H9 (cell line): ENCODE data around the gene KSR1. TPM values are rescaled to one million over a fixed set of nuclear protein-coding genes. Genes with fewer than 3 reads are reported as not detected.

Source experiments
- DNase-seq: peaks from one replicate; pipeline ENCODE4 v3.0.0-alpha.2; 2017
- H2AFZ ChIP-seq: one replicate; pipeline ENCODE4 v1.6.1; 2013; ENCODE audit warnings: mild to moderate bottlenecking, low read length, control low read depth, moderate library complexity
- H2AK5ac ChIP-seq: 2 replicates; pipeline ENCODE4 v1.6.1; 2013; ENCODE audit warnings: low read length, control low read depth, mixed read lengths; ENCODE audit not compliant: insufficient read length
- H2BK120ac ChIP-seq: one replicate; pipeline ENCODE4 v1.6.1; 2013; ENCODE audit warnings: low read depth, mild to moderate bottlenecking, low read length, control low read depth, inconsistent platforms; ENCODE audit not compliant: poor library complexity, severe bottlenecking
- H2BK12ac ChIP-seq: 2 replicates; pipeline ENCODE4 v1.6.1; 2013; ENCODE audit warnings: low read length, control low read depth, mixed read lengths, low read depth; ENCODE audit not compliant: insufficient read length
- H2BK15ac ChIP-seq: 2 replicates; pipeline ENCODE4 v1.6.1; 2013; ENCODE audit warnings: low read depth, low read length, control low read depth
- H2BK20ac ChIP-seq: one replicate; pipeline ENCODE4 v1.6.1; 2013; ENCODE audit warnings: low read depth, mild to moderate bottlenecking, low read length, control low read depth, inconsistent platforms; ENCODE audit not compliant: poor library complexity, severe bottlenecking
- H2BK5ac ChIP-seq: 2 replicates; pipeline ENCODE4 v1.6.1; 2013; ENCODE audit warnings: low read length, control low read depth, mixed read lengths; ENCODE audit not compliant: insufficient read length
- H3K14ac ChIP-seq: 2 replicates; pipeline ENCODE4 v1.6.1; 2013; ENCODE audit warnings: low read length, control low read depth; ENCODE audit not compliant: insufficient read depth
- H3K18ac ChIP-seq: 2 replicates; pipeline ENCODE4 v1.6.1; 2013; ENCODE audit warnings: low read depth, mild to moderate bottlenecking, mixed read lengths, low read length, control low read depth; ENCODE audit not compliant: insufficient read length
- H3K23ac ChIP-seq: 2 replicates; pipeline ENCODE4 v1.6.1; 2013; ENCODE audit warnings: low read length, control low read depth, mixed read lengths, low read depth; ENCODE audit not compliant: insufficient read length
- H3K23me2 ChIP-seq: 2 replicates; pipeline ENCODE4 v1.6.1; 2013; ENCODE audit warnings: low read depth, mild to moderate bottlenecking, mixed read lengths, low read length, control low read depth; ENCODE audit not compliant: insufficient read length, poor library complexity, severe bottlenecking
- H3K27ac ChIP-seq: 2 replicates; pipeline ENCODE4 v1.5.1; 2013; ENCODE audit warnings: low read length, control low read depth, mixed read lengths, low read depth; ENCODE audit not compliant: insufficient read length
- H3K27me3 ChIP-seq: 2 replicates; pipeline ENCODE4 v1.6.1; 2013; ENCODE audit warnings: low read length, control low read depth, inconsistent platforms; ENCODE audit not compliant: insufficient read depth
- H3K4ac ChIP-seq: 2 replicates; pipeline ENCODE4 v1.6.1; 2013; ENCODE audit warnings: low read depth, mild to moderate bottlenecking, control low read depth, inconsistent platforms, low read length, moderate library complexity
- H3K4me1 ChIP-seq: 2 replicates; pipeline ENCODE4 v1.6.1; 2013; ENCODE audit warnings: low read length, control low read depth, inconsistent platforms; ENCODE audit not compliant: insufficient read depth
- H3K4me2 ChIP-seq: 2 replicates; pipeline ENCODE4 v1.6.1; 2013; ENCODE audit warnings: low read length, control low read depth, mixed read lengths; ENCODE audit not compliant: insufficient read length, insufficient read depth
- H3K56ac ChIP-seq: 2 replicates; pipeline ENCODE4 v1.6.1; 2013; ENCODE audit warnings: low read depth, mild to moderate bottlenecking, mixed read lengths, low read length, control low read depth; ENCODE audit not compliant: insufficient read length
- H3K79me1 ChIP-seq: 2 replicates; pipeline ENCODE4 v1.6.1; 2013; ENCODE audit warnings: low read depth, mild to moderate bottlenecking, moderate library complexity, low read length, control low read depth, inconsistent platforms; ENCODE audit not compliant: insufficient read depth, poor library complexity, severe bottlenecking
- H3K79me2 ChIP-seq: 2 replicates; pipeline ENCODE4 v1.6.1; 2013; ENCODE audit warnings: low read length, control low read depth, inconsistent platforms; ENCODE audit not compliant: insufficient read depth
- H3K9ac ChIP-seq: 2 replicates; pipeline ENCODE4 v1.6.1; 2013; ENCODE audit warnings: low read length, control low read depth, mixed read lengths; ENCODE audit not compliant: insufficient read length; ENCODE audit errors: extremely low read depth
- H3K9me3 ChIP-seq: one replicate; pipeline ENCODE4 v1.6.1; 2013; ENCODE audit warnings: low read depth, low read length, inconsistent platforms; ENCODE audit not compliant: control insufficient read depth
- H3T11ph ChIP-seq: one replicate; pipeline ENCODE4 v1.6.1; 2013; ENCODE audit warnings: mild to moderate bottlenecking, low read length, control low read depth, inconsistent platforms
- H4K20me1 ChIP-seq: one replicate; pipeline ENCODE4 v1.6.1; 2013; ENCODE audit not compliant: control insufficient read depth, insufficient read length, insufficient read depth
- H4K5ac ChIP-seq: 2 replicates; pipeline ENCODE4 v1.6.1; 2013; ENCODE audit warnings: low read depth, mild to moderate bottlenecking, mixed read lengths, low read length, control low read depth; ENCODE audit not compliant: insufficient read length
- H4K8ac ChIP-seq: replicated peaks from 2 replicates; pipeline ENCODE4 v1.6.1; 2013; ENCODE audit warnings: low read length, control low read depth, mixed read lengths, low read depth; ENCODE audit not compliant: insufficient read length
- H4K91ac ChIP-seq: 2 replicates; pipeline ENCODE4 v1.6.1; 2013; ENCODE audit warnings: low read depth, mild to moderate bottlenecking, moderate library complexity, mixed read lengths, low read length, control low read depth; ENCODE audit not compliant: insufficient read length
- H3K27ac Mint-ChIP-seq, 3 experiments: 2 replicates in 2 of 3; 3 replicates in 1 of 3; pipeline ENCODE4 v1.8.0; 2020 to 2021; ENCODE audit warnings: mixed read lengths in 3 of 3, mild to moderate bottlenecking in 1 of 3, moderate library complexity in 1 of 3
- H3K27me3 Mint-ChIP-seq: 2 replicates; pipeline ENCODE4 v1.8.0; 2021; ENCODE audit warnings: low read depth, mild to moderate bottlenecking, moderate library complexity, mixed read lengths
- H3K36me3 Mint-ChIP-seq, 3 experiments: 2 replicates in 2 of 3; 3 replicates in 1 of 3; pipeline ENCODE4 v1.8.0; 2020 to 2021; ENCODE audit warnings: low read depth in 3 of 3, mixed read lengths in 3 of 3; ENCODE audit not compliant: insufficient read depth in 1 of 3
- H3K4me1 Mint-ChIP-seq, 2 experiments: 2 replicates each; pipeline ENCODE4 v1.8.0; 2020; ENCODE audit warnings: mixed read lengths in 2 of 2
- H3K4me3 Mint-ChIP-seq, 2 experiments: 2 replicates in 1 of 2; 3 replicates in 1 of 2; pipeline ENCODE4 v1.8.0; 2020 to 2021; ENCODE audit warnings: mild to moderate bottlenecking in 2 of 2, mixed read lengths in 2 of 2, moderate library complexity in 1 of 2
- H3K9me3 Mint-ChIP-seq, 2 experiments: 2 replicates in 1 of 2; 3 replicates in 1 of 2; pipeline ENCODE4 v1.8.0; 2020; ENCODE audit warnings: mild to moderate bottlenecking in 2 of 2, mixed read lengths in 2 of 2, moderate library complexity in 1 of 2
- CTCF ChIP-seq: fragments of 200-600 bp; sonication (generic); conservative IDR thresholded peaks from 3 replicates; pipeline ENCODE4 v1.8.0; 2021; ENCODE audit warnings: antibody characterized with exemption, mild to moderate bottlenecking
- WGBS: extraction: QIAGEN DNeasy Blood & Tissue Kit; methylation state at CpG from one replicate; pipeline ENCODE4 v1.1.7; 2013; ENCODE audit warnings: missing lambda C conversion rate, low lambda C conversion rate, mixed read lengths; ENCODE audit not compliant: insufficient read length; ENCODE audit errors: extremely low coverage; 5-methylcytosine and 5-hydroxymethylcytosine counted together
- total RNA-seq: library from RNA; stranded (reverse); gene quantifications from 2 replicates; pipeline ENCODE4 v1.2.1, GENCODE V29; 2021

Gene KSR1
- total RNA-seq, 1 experiment from 2014 or later = 44.9 TPM

- H3K36me3 Mint-ChIP-seq = no peaks in the 10 kb centered on the region; a peak in 1 of 7 replicates
- H2BK5ac ChIP-seq = no peak overlapping the region
- no peaks in the 10 kb centered on the region for H3K27me3 ChIP-seq
- no peak overlapping the region for H4K8ac ChIP-seq
- no peaks in the 10 kb centered on the region for H3K79me1 ChIP-seq
- no peak for DNase-seq
- H3K14ac ChIP-seq = no peak overlapping the region
- H2AK5ac ChIP-seq = no peak overlapping the region
- H3K23ac ChIP-seq = no peak overlapping the region
- H3K4me1 Mint-ChIP-seq = peaks cover 3 to 7% of the 10 kb centered on the region in 2 experiments; a peak in 3 of 4 replicates
- no peak overlapping the region for H2BK15ac ChIP-seq
- no CpG with 5 or more reads among the region's 2 CpGs for WGBS
- H2AFZ ChIP-seq = no peak overlapping the region
- no peak overlapping the region for H2BK20ac ChIP-seq
- no peak overlapping the region for H3K27ac Mint-ChIP-seq
- no peak overlapping the region for H4K91ac ChIP-seq
- no peak overlapping the region for H3K4me2 ChIP-seq
- H3K56ac ChIP-seq = no peak overlapping the region
- H3K4me3 Mint-ChIP-seq = no peak overlapping the region
- no peaks in the 10 kb centered on the region for H4K20me1 ChIP-seq
- no peaks in the 10 kb centered on the region for H3K27me3 Mint-ChIP-seq
- no peaks in the 10 kb centered on the region for H3K23me2 ChIP-seq
- H3K79me2 ChIP-seq = no peaks in the 10 kb centered on the region
- no peak overlapping the region for H2BK12ac ChIP-seq
- TF ChIP-seq CTCF = no peak
- H3T11ph ChIP-seq = no peak overlapping the region
- H3K18ac ChIP-seq = no peak overlapping the region
- H2BK120ac ChIP-seq = no peak overlapping the region
- H3K4ac ChIP-seq = no peak overlapping the region
- no peak overlapping the region for H3K27ac ChIP-seq
- H3K9ac ChIP-seq = no peak overlapping the region
- H3K9me3 ChIP-seq = no peaks in the 10 kb centered on the region
- H4K5ac ChIP-seq = no peak overlapping the region
- H3K9me3 Mint-ChIP-seq = no peaks in the 10 kb centered on the region
- no peaks in the 10 kb centered on the region; the same call in 1 of the 2 replicates for H3K4me1 ChIP-seq
These were observed 178.5 kb downstream of the KSR1 start for GRCh38 chr17:27634776-27635175.
